Common myeloid progenitor, CD34-positive (primary cell): ENCODE measurements around the gene SDK2.

ENCODE experiments used
- CTCF ChIA-PET: fragments of 350-600 bp; sonication (Branson Sonifier 250); formaldehyde crosslinking; loops from one replicate; lab custom pipeline; 2021; ENCODE audit warnings: antibody characterized with exemption; lab: Charles Lee
- POLR2A ChIA-PET: fragments of 350-600 bp; sonication (Branson Sonifier 250); formaldehyde crosslinking; loops from one replicate; lab custom pipeline; 2021; ENCODE audit warnings: antibody characterized with exemption; lab: Charles Lee
- DNase-seq, 3 donors: peaks; one replicate each; pipeline versions ENCODE4 v3.0.0 to v3.0.0-alpha.2; 2013
- H3K27ac ChIP-seq, 2 experiments: 1 replicate in 1 of 2; 2 replicates in 1 of 2; pipeline ENCODE4 v1.7.0; 2013; ENCODE audit warnings: inconsistent platforms in 2 of 2, low read length in 2 of 2, mild to moderate bottlenecking in 2 of 2, low read depth in 1 of 2, moderate library complexity in 1 of 2; ENCODE audit not compliant: severe bottlenecking in 2 of 2, insufficient read depth in 1 of 2, poor library complexity in 1 of 2
- H3K27me3 ChIP-seq, 5 experiments: replicated peaks in 2 of 5; 1 replicate in 3 of 5; 2 replicates in 2 of 5; pipeline versions ENCODE4 v1.6.1 to v1.7.0; 2013; ENCODE audit warnings: low read length in 4 of 5, mild to moderate bottlenecking in 2 of 5, moderate library complexity in 2 of 5, inconsistent platforms in 1 of 5; ENCODE audit not compliant: insufficient read depth in 5 of 5, control insufficient read depth in 4 of 5
- H3K36me3 ChIP-seq, 4 experiments: 1 replicate in 2 of 4; 2 replicates in 2 of 4; pipeline versions ENCODE4 v1.6.1 to v1.7.0; 2013; ENCODE audit warnings: low read length in 3 of 4, control low read depth in 1 of 4, mild to moderate bottlenecking in 1 of 4; ENCODE audit not compliant: control insufficient read depth in 4 of 4, insufficient read depth in 4 of 4
- H3K4me1 ChIP-seq, 4 experiments: 1 replicate in 3 of 4; 2 replicates in 1 of 4; pipeline versions ENCODE4 v1.6.1 to v1.7.1; 2013; ENCODE audit warnings: low read length in 3 of 4, mild to moderate bottlenecking in 3 of 4, control low read depth in 1 of 4, inconsistent platforms in 1 of 4, moderate library complexity in 1 of 4; ENCODE audit not compliant: control insufficient read depth in 4 of 4, insufficient read depth in 4 of 4; ENCODE audit errors: control extremely low read depth in 1 of 4
- H3K4me3 ChIP-seq, 7 experiments: 1 replicate in 4 of 7; 2 replicates in 3 of 7; pipeline versions ENCODE4 v1.5.1 to v1.7.0; 2013; ENCODE audit warnings: mild to moderate bottlenecking in 7 of 7, low read length in 6 of 7, moderate library complexity in 6 of 7, inconsistent platforms in 2 of 7, low read depth in 2 of 7, control low read depth in 1 of 7; ENCODE audit not compliant: insufficient read depth in 4 of 7, control insufficient read depth in 1 of 7; ENCODE audit errors: extremely low read depth in 1 of 7
- H3K9me3 ChIP-seq, 5 experiments: 1 replicate in 4 of 5; 2 replicates in 1 of 5; pipeline versions ENCODE4 v1.6.1 to v1.7.1; 2013; ENCODE audit warnings: low read length in 4 of 5, mild to moderate bottlenecking in 2 of 5, inconsistent platforms in 1 of 5, low read depth in 1 of 5, moderate library complexity in 1 of 5; ENCODE audit not compliant: control insufficient read depth in 4 of 5, insufficient read depth in 2 of 5; ENCODE audit errors: control extremely low read depth in 1 of 5
- WGBS: methylation state at CpG from one replicate; pipeline ENCODE4 v1.1.5; 2013; ENCODE audit not compliant: insufficient coverage; 5-methylcytosine and 5-hydroxymethylcytosine counted together

The SDK2 gene

GRCh38 chr17:73498886-73499554 is 145.2 kb downstream of the SDK2 start:
- no peak for DNase-seq
- WGBS: 96% methylated on average over 12 of the region's 14 CpGs

GRCh38 chr17:73498176-73498575 is 146.1 kb downstream of the SDK2 start:
- WGBS: 100% methylated on average over 8 of the region's 8 CpGs
- no peaks in the 10 kb centered on the region for H3K27me3 ChIP-seq
- ChIA-PET POLR2A (no interaction called here), CTCF (no interaction called here)
- H3K4me3 ChIP-seq: no peak overlapping the region
- no peaks in the 10 kb centered on the region for H3K9me3 ChIP-seq
- H3K4me1 ChIP-seq: no peaks in the 10 kb centered on the region
- peaks cover 0 to 3% (median under 1%) of the 10 kb centered on the region in 4 experiments for H3K36me3 ChIP-seq
- no peak for DNase-seq
- no peak overlapping the region for H3K27ac ChIP-seq

More at GRCh38 chr17:73498886-73499554, 145.2 kb downstream of the SDK2 start:
- CTCF ChIA-PET: no interaction called here
- Histone ChIP-seq H3K9me3 (peaks cover 0 to 3% (median 0%) of the 10 kb centered on the region in 5 experiments), H3K36me3 (peaks cover 0 to 3% (median 0%) of the 10 kb centered on the region in 4 experiments), H3K27ac (no peak overlapping the region), H3K4me1 (no peaks in the 10 kb centered on the region), H3K4me3 (no peak overlapping the region), H3K27me3 (no peaks in the 10 kb centered on the region)
- POLR2A ChIA-PET: no interaction called here

GRCh38 chr17:73497721-73498120 is 146.5 kb downstream of the SDK2 start:
- CTCF ChIA-PET: no interaction called here

GRCh38 chr17:73496232-73496631 is 148.0 kb downstream of the SDK2 start:
- no peak for DNase-seq
- ChIA-PET CTCF (interaction anchor here (1.0 kb wide), 1 partner anchor 13 kb away, joined by 3 read pairs; no protein-coding TSS in a partner anchor), POLR2A (interaction anchor here (0.6 kb wide), 1 partner anchor 781 kb away, joined by 3 read pairs; no protein-coding TSS in a partner anchor)
- Histone ChIP-seq H3K27me3 (no peaks in the 10 kb centered on the region), H3K27ac (no peak overlapping the region), H3K9me3 (no peaks in the 10 kb centered on the region), H3K4me1 (no peaks in the 10 kb centered on the region), H3K36me3 (peaks cover 0 to 2% (median 0%) of the 10 kb centered on the region in 4 experiments), H3K4me3 (no peak overlapping the region)
- 100% methylated on average over 9 of the region's 13 CpGs for WGBS

More at GRCh38 chr17:73497721-73498120, 146.5 kb downstream of the SDK2 start:
- H3K36me3 ChIP-seq: peaks cover 0 to 2% (median under 1%) of the 10 kb centered on the region in 4 experiments
- H3K9me3 ChIP-seq: no peaks in the 10 kb centered on the region
- 95% methylated on average over 7 of the region's 7 CpGs for WGBS
- no peaks in the 10 kb centered on the region for H3K27me3 ChIP-seq
- POLR2A ChIA-PET: no interaction called here
- no peaks in the 10 kb centered on the region for H3K4me1 ChIP-seq
- no peak overlapping the region for H3K27ac ChIP-seq
- DNase-seq: no peak
- H3K4me3 ChIP-seq: no peak overlapping the region

- peaks cover 0 to 2% (median 0%) of the 10 kb centered on the region in 4 experiments for H3K36me3 ChIP-seq
- 96% methylated on average over 5 of the region's 6 CpGs for WGBS
- POLR2A ChIA-PET: interaction anchor here (0.6 kb wide), 1 partner anchor 782 kb away, joined by 3 read pairs; no protein-coding TSS in a partner anchor
- H3K27ac ChIP-seq: no peak overlapping the region
- no peaks in the 10 kb centered on the region for H3K27me3 ChIP-seq
- H3K4me1 ChIP-seq: no peaks in the 10 kb centered on the region
- no peak overlapping the region for H3K4me3 ChIP-seq
- CTCF ChIA-PET: interaction anchor here (1.0 kb wide), 1 partner anchor 13 kb away, joined by 3 read pairs; no protein-coding TSS in a partner anchor
- H3K9me3 ChIP-seq: no peaks in the 10 kb centered on the region
- no peak for DNase-seq
Measured at GRCh38 chr17:73495641-73496040, 148.6 kb downstream of the SDK2 start.

GRCh38 chr17:73494950-73495349 is 149.3 kb downstream of the SDK2 start:
- CTCF ChIA-PET: no interaction called here
- POLR2A ChIA-PET: no interaction called here
- no peaks in the 10 kb centered on the region for H3K4me1 ChIP-seq
- H3K27me3 ChIP-seq: no peaks in the 10 kb centered on the region
- peaks cover 0 to 2% (median 0%) of the 10 kb centered on the region in 4 experiments for H3K36me3 ChIP-seq
- H3K27ac ChIP-seq: no peak overlapping the region
- no peak for DNase-seq
- no peak overlapping the region for H3K4me3 ChIP-seq
- H3K9me3 ChIP-seq: no peaks in the 10 kb centered on the region
- WGBS: 100% methylated on average over 1 of the region's 5 CpGs
